GM23248 (cell line): ENCODE measurements around the gene PAM. TPM values are rescaled to one million over a fixed set of nuclear protein-coding genes. Genes with fewer than 3 reads are reported as not detected.

Experiments used
- DNase-seq: peaks from one replicate; pipeline ENCODE4 v3.0.0-alpha.2; 2015
- H2AFZ ChIP-seq: fragments of 200-600 bp; sonication (generic); 2 replicates; pipeline ENCODE4 v1.6.1; 2016; ENCODE audit warnings: antibody characterized with exemption
- H3F3A ChIP-seq: fragments of 200-600 bp; sonication (generic); 2 replicates; pipeline ENCODE4 v1.6.1; 2016; ENCODE audit warnings: mild to moderate bottlenecking, antibody characterized with exemption, mixed run types; ENCODE audit not compliant: insufficient read depth
- H3K27ac ChIP-seq: fragments of 200-600 bp; sonication (generic); 2 replicates; pipeline ENCODE4 v1.5.1; 2016; ENCODE audit warnings: mild to moderate bottlenecking
- H3K27me3 ChIP-seq: fragments of 200-600 bp; sonication (generic); replicated peaks from 2 replicates; pipeline ENCODE4 v1.6.1; 2016; ENCODE audit warnings: mild to moderate bottlenecking; ENCODE audit not compliant: insufficient read depth
- H3K36me3 ChIP-seq: fragments of 200-600 bp; sonication (generic); 2 replicates; pipeline ENCODE4 v1.6.1; 2016; ENCODE audit warnings: low read depth, mild to moderate bottlenecking
- H3K4me1 ChIP-seq: fragments of 200-600 bp; sonication (generic); 2 replicates; pipeline ENCODE4 v1.6.1; 2016; ENCODE audit warnings: mild to moderate bottlenecking; ENCODE audit not compliant: insufficient read depth
- H3K4me2 ChIP-seq: fragments of 200-600 bp; sonication (generic); one replicate; pipeline ENCODE4 v1.6.1; 2016; ENCODE audit warnings: mild to moderate bottlenecking; ENCODE audit not compliant: unreplicated experiment
- H3K4me3 ChIP-seq: fragments of 200-600 bp; sonication (generic); 2 replicates; pipeline ENCODE4 v1.5.1; 2016; ENCODE audit warnings: mild to moderate bottlenecking
- H3K79me2 ChIP-seq: fragments of 200-600 bp; sonication (generic); 2 replicates; pipeline ENCODE4 v1.6.1; 2016; ENCODE audit warnings: mild to moderate bottlenecking; ENCODE audit not compliant: insufficient read depth
- H3K9ac ChIP-seq: fragments of 200-600 bp; sonication (generic); 2 replicates; pipeline ENCODE4 v1.6.1; 2016; ENCODE audit warnings: mild to moderate bottlenecking
- H3K9me2 ChIP-seq: fragments of 200-600 bp; sonication (generic); 2 replicates; pipeline ENCODE4 v1.6.1; 2016; ENCODE audit warnings: mixed run types, mild to moderate bottlenecking, moderate library complexity; ENCODE audit not compliant: insufficient read depth
- H3K9me3 ChIP-seq: fragments of 200-600 bp; sonication (generic); one replicate; pipeline ENCODE4 v1.6.1; 2017; ENCODE audit warnings: low read depth
- H4K20me1 ChIP-seq: fragments of 200-600 bp; sonication (generic); 2 replicates; pipeline ENCODE4 v1.6.0; 2016; ENCODE audit not compliant: insufficient read depth
- EZH2 ChIP-seq: fragments of 200-600 bp; sonication (generic); IDR thresholded peaks from 2 replicates; pipeline ENCODE4 v1.6.1; 2018; ENCODE audit warnings: antibody characterized with exemption, mild to moderate bottlenecking; ENCODE audit not compliant: insufficient read depth, poor library complexity, severe bottlenecking
- EZH2phosphoT487 ChIP-seq: fragments of 200-600 bp; sonication (generic); IDR thresholded peaks from 2 replicates; pipeline ENCODE4 v1.6.1; 2018; ENCODE audit warnings: antibody characterized with exemption, moderate library complexity, mild to moderate bottlenecking, low read depth; ENCODE audit not compliant: insufficient read depth
- WGBS, 2 experiments: methylation state at CpG; one replicate each; pipeline ENCODE4 v1.1.6; 2015 to 2017; ENCODE audit warnings: low lambda C conversion rate in 2 of 2, low coverage in 1 of 2; ENCODE audit errors: missing lambda C conversion rate in 2 of 2; 5-methylcytosine and 5-hydroxymethylcytosine counted together
- in situ Hi-C: fragments of 300-500 bp; cut with MboI; formaldehyde crosslinking; loops from 2 replicates; pipeline ENCODE4 v1.15.0; 2020
- polyA plus RNA-seq: library from polyadenylated mRNA; unstranded; fragments of >200 nt; fragmentation: Nextera tagmentation; extraction: Ambion mirVana; gene quantifications from 2 replicates; pipeline ENCODE4 v1.2.1, GENCODE V29; 2016
- total RNA-seq: library from RNA; depleted of rRNA; stranded (reverse); fragments of >200 nt; shearing (Covaris generic); gene quantifications from 2 replicates; pipeline ENCODE4 v1.2.3, GENCODE V29; 2014

PAM gene
- total and polyA plus RNA-seq, 2 experiments from 2014 or later = 429 to 499 TPM

- Histone ChIP-seq H2AFZ (no peak overlapping the region), H3K4me2 (no peak overlapping the region), H3K27ac (no peak overlapping the region), H3K9ac (no peak overlapping the region), H3K27me3 (no peaks in the 10 kb centered on the region), H3K4me3 (no peak overlapping the region), H3K9me3 (no peaks in the 10 kb centered on the region), H3K4me1 (peaks cover 34% of the 10 kb centered on the region), H3K36me3 (no peaks in the 10 kb centered on the region), H3F3A (peaks cover 13% of the 10 kb centered on the region), H3K9me2 (no peaks in the 10 kb centered on the region), H4K20me1 (0 out of 2 replicates have a peak, but pooled peaks cover 5% of the 10 kb centered on the region), H3K79me2 (peaks cover 97% of the 10 kb centered on the region)
- in situ Hi-C loops = no loop called here
- TF ChIP-seq EZH2phosphoT487 (no peak), EZH2 (no peak)
- 89 to 93% methylated on average over 7 of the region's 7 CpGs for WGBS, 2 experiments
- no peak for DNase-seq
Observed at GRCh38 chr5:102764381-102765004, 9.4 kb downstream of the PAM start.

DNA sequence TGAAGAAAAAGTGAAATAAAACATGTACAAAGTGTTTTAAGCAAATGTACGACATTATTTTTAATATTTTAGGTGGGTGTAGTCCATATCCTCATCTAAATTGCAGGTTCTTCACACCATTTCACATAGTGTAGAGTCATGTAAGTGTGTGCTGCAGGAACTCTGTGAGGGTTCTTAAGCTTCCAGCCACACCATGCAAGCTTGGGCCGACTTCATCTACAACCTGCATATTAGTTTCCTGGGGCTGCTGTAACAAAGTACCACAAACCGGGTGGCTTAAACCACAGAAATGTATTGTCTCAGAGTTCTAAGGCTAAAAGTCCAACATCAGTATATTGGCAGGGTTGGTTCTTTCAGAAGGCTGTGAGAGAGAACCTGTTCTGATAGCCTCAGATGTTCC, 10.2 kb downstream of the PAM start:
- H4K20me1 ChIP-seq = 0 out of 2 replicates have a peak, but pooled peaks cover 5% of the 10 kb centered on the region
- 92 to 97% methylated on average over 3 of the region's 3 CpGs for WGBS, 2 experiments

GRCh38 chr5:102766295-102767090, 11.4 kb downstream of the PAM start:
- Histone ChIP-seq H3K9me3 (no peaks in the 10 kb centered on the region), H3K27me3 (no peaks in the 10 kb centered on the region), H4K20me1 (0 out of 2 replicates have a peak, but pooled peaks cover 5% of the 10 kb centered on the region), H2AFZ (no peak overlapping the region), H3K4me1 (peaks cover 20% of the 10 kb centered on the region), H3K4me3 (no peak overlapping the region), H3K79me2 (peaks cover 97% of the 10 kb centered on the region), H3K4me2 (no peak overlapping the region), H3K27ac (no peak overlapping the region), H3K9me2 (no peaks in the 10 kb centered on the region), H3K9ac (no peak overlapping the region), H3K36me3 (no peaks in the 10 kb centered on the region), H3F3A (peaks cover 13% of the 10 kb centered on the region)
- no peak for DNase-seq
- 77 to 81% methylated on average over 4 of the region's 4 CpGs for WGBS, 2 experiments
- in situ Hi-C loops = no loop called here
- TF ChIP-seq EZH2 (no peak), EZH2phosphoT487 (no peak)

More for the DNA sequence above, 10.2 kb downstream of the PAM start:
- Histone ChIP-seq H3K4me3 (no peak overlapping the region), H3K9me2 (no peaks in the 10 kb centered on the region), H3K9me3 (no peaks in the 10 kb centered on the region), H3K27me3 (no peaks in the 10 kb centered on the region), H3K27ac (no peak overlapping the region), H3K79me2 (peaks cover 97% of the 10 kb centered on the region), H3K4me1 (peaks cover 26% of the 10 kb centered on the region), H3K36me3 (no peaks in the 10 kb centered on the region), H3K4me2 (no peak overlapping the region), H3F3A (peaks cover 16% of the 10 kb centered on the region), H2AFZ (no peak overlapping the region), H3K9ac (no peak overlapping the region)
- TF ChIP-seq EZH2 (no peak), EZH2phosphoT487 (no peak)
- in situ Hi-C loops = no loop called here
- DNase-seq = no peak

- H3K9ac ChIP-seq = no peak overlapping the region
- in situ Hi-C loops = no loop called here
- H2AFZ ChIP-seq = no peak overlapping the region
- H3K9me2 ChIP-seq = no peaks in the 10 kb centered on the region
- DNase-seq = no peak
- H3F3A ChIP-seq = 0 out of 2 replicates have a peak, but pooled peaks cover 4% of the 10 kb centered on the region
- 0 out of 2 replicates have a peak, but pooled peaks cover 5% of the 10 kb centered on the region for H4K20me1 ChIP-seq
- H3K4me3 ChIP-seq = no peak overlapping the region
- H3K27me3 ChIP-seq = no peaks in the 10 kb centered on the region
- WGBS, 2 experiments = 98 to 100% methylated on average over 2 of the region's 2 CpGs
- no peak overlapping the region for H3K4me2 ChIP-seq
- no peaks in the 10 kb centered on the region for H3K36me3 ChIP-seq
- H3K27ac ChIP-seq = no peak overlapping the region
- no peaks in the 10 kb centered on the region for H3K9me3 ChIP-seq
- no peak for TF ChIP-seq EZH2
- TF ChIP-seq EZH2phosphoT487 = no peak
- peaks cover 17% of the 10 kb centered on the region for H3K4me1 ChIP-seq
- peaks cover 99% of the 10 kb centered on the region for H3K79me2 ChIP-seq
Observed at GRCh38 chr5:102767862-102768261, 12.8 kb downstream of the PAM start.
